IMR-90 (cell line): ENCODE measurements around the gene RYR3. TPM values are rescaled to one million over a fixed set of nuclear protein-coding genes. Genes with fewer than 3 reads are reported as not detected.

Source experiments
- ATAC-seq: fragments of 200-7000 bp; cut with Tn5 transposase; 2 replicates; pipeline ENCODE4 v1.9.1; 2020; ENCODE audit warnings: low read depth, mild to moderate bottlenecking, moderate library complexity
- BruUV-seq: library from RNA; stranded (reverse); fragments of 400-500 nt; replicated peaks from 2 replicates; lab custom pipeline; 2021; lab: Mats Ljungman, UMichigan
- CTCF ChIA-PET: fragments of 300-600 bp; formaldehyde crosslinking; extraction: SDS; loops from one replicate; lab custom pipeline; 2021; ENCODE audit warnings: antibody characterized with exemption; lab: Yijun Ruan, JAX
- POLR2A ChIA-PET: fragments of 300-600 bp; sonication (Branson Sonifier 250); formaldehyde crosslinking; loops from one replicate; lab custom pipeline; 2022; ENCODE audit warnings: antibody characterized with exemption; ENCODE audit not compliant: unreplicated experiment; lab: Charles Lee
- DNase-seq: peaks from one replicate; pipeline ENCODE4 v3.0.0; 2013
- H2AFZ ChIP-seq: replicated peaks from 2 replicates; pipeline ENCODE3; 2013; ENCODE audit warnings: low read length, mild to moderate bottlenecking; ENCODE audit not compliant: poor library complexity
- H2AK5ac ChIP-seq: 2 replicates; pipeline ENCODE4 v1.6.1; 2013; ENCODE audit warnings: low read depth, low read length, inconsistent platforms
- H2AK9ac ChIP-seq: replicated peaks from 2 replicates; pipeline ENCODE3; 2013; ENCODE audit warnings: mild to moderate bottlenecking, low read depth, low read length, moderate library complexity; ENCODE audit not compliant: poor library complexity
- H2BK120ac ChIP-seq: 2 replicates; pipeline ENCODE4 v1.6.1; 2013; ENCODE audit warnings: low read depth, low read length, inconsistent platforms
- H2BK15ac ChIP-seq: 3 replicates; pipeline ENCODE4 v1.6.1; 2013; ENCODE audit warnings: low read depth, low read length, inconsistent platforms
- H2BK20ac ChIP-seq: 2 replicates; pipeline ENCODE4 v1.6.1; 2013; ENCODE audit warnings: low read depth, mild to moderate bottlenecking, inconsistent platforms, low read length, moderate library complexity
- H2BK5ac ChIP-seq: 2 replicates; pipeline ENCODE4 v1.6.1; 2013; ENCODE audit warnings: mild to moderate bottlenecking, low read depth, low read length, inconsistent platforms; ENCODE audit not compliant: poor library complexity, severe bottlenecking
- H3K14ac ChIP-seq: replicated peaks from 2 replicates; pipeline ENCODE4 v1.6.1; 2013; ENCODE audit warnings: low read depth, low read length, inconsistent platforms
- H3K18ac ChIP-seq: 2 replicates; pipeline ENCODE4 v1.6.1; 2013; ENCODE audit warnings: low read depth, low read length, control low read depth
- H3K23ac ChIP-seq: 2 replicates; pipeline ENCODE4 v1.6.1; 2013; ENCODE audit warnings: low read depth, low read length, inconsistent platforms
- H3K27ac ChIP-seq: 2 replicates; pipeline ENCODE4 v1.5.1; 2013; ENCODE audit warnings: mild to moderate bottlenecking, control low read depth, low read length; ENCODE audit not compliant: insufficient read depth
- H3K27me3 ChIP-seq: 2 replicates; pipeline ENCODE4 v1.6.1; 2013; ENCODE audit warnings: low read length; ENCODE audit not compliant: control insufficient read depth, insufficient read depth
- H3K36me3 ChIP-seq: 2 replicates; pipeline ENCODE4 v1.6.1; 2013; ENCODE audit warnings: low read length, mixed read lengths; ENCODE audit not compliant: control insufficient read depth, insufficient read depth
- H3K4ac ChIP-seq: 2 replicates; pipeline ENCODE4 v1.6.1; 2013; ENCODE audit warnings: low read depth, low read length, inconsistent platforms
- H3K4me1 ChIP-seq: 2 replicates; pipeline ENCODE4 v1.6.1; 2013; ENCODE audit warnings: low read length, mixed read lengths; ENCODE audit not compliant: control insufficient read depth, insufficient read depth
- H3K4me2 ChIP-seq: 2 replicates; pipeline ENCODE4 v1.6.1; 2013; ENCODE audit warnings: low read depth, mild to moderate bottlenecking, control low read depth, low read length, moderate library complexity
- H3K4me3 ChIP-seq: 2 replicates; pipeline ENCODE4 v1.5.1; 2013; ENCODE audit warnings: low read depth, mild to moderate bottlenecking, control low read depth, low read length, moderate library complexity; ENCODE audit not compliant: insufficient read depth
- H3K56ac ChIP-seq: 2 replicates; pipeline ENCODE4 v1.6.1; 2013; ENCODE audit warnings: low read length, inconsistent platforms; ENCODE audit not compliant: insufficient read depth; ENCODE audit errors: extremely low read depth
- H3K79me1 ChIP-seq, 2 experiments: 2 replicates each; pipeline ENCODE4 v1.6.1; 2013; ENCODE audit warnings: low read length in 2 of 2, inconsistent platforms in 1 of 2, low read depth in 1 of 2
- H3K9ac ChIP-seq: 2 replicates; pipeline ENCODE4 v1.6.1; 2013; ENCODE audit warnings: low read depth, low read length, control low read depth
- H3K9me1 ChIP-seq: 2 replicates; pipeline ENCODE4 v1.6.1; 2013; ENCODE audit warnings: low read length, inconsistent platforms; ENCODE audit not compliant: insufficient read depth
- H3K9me3 ChIP-seq: 2 replicates; pipeline ENCODE4 v1.6.1; 2013; ENCODE audit warnings: low read length; ENCODE audit not compliant: control insufficient read depth, insufficient read depth
- H4K20me1 ChIP-seq: 2 replicates; pipeline ENCODE4 v1.6.1; 2013; ENCODE audit warnings: low read length, inconsistent platforms; ENCODE audit not compliant: insufficient read depth
- H4K5ac ChIP-seq: 2 replicates; pipeline ENCODE4 v1.6.1; 2013; ENCODE audit warnings: mild to moderate bottlenecking, low read depth, low read length, control low read depth
- H4K8ac ChIP-seq, 2 experiments: 2 replicates each; pipeline ENCODE4 v1.6.1; 2013; ENCODE audit warnings: low read depth in 2 of 2, low read length in 2 of 2, control low read depth in 1 of 2, inconsistent platforms in 1 of 2
- H4K91ac ChIP-seq: 2 replicates; pipeline ENCODE4 v1.6.1; 2013; ENCODE audit warnings: low read depth, low read length, inconsistent platforms; ENCODE audit not compliant: insufficient read depth
- BHLHE40 ChIP-seq: fragments of 150-350 bp; IDR thresholded peaks from 2 replicates; pipeline ENCODE4 v1.6.1; 2016; ENCODE audit warnings: mild to moderate bottlenecking, low read depth, low read length
- CEBPB ChIP-seq: IDR thresholded peaks from 2 replicates; pipeline ENCODE4 v1.6.1; 2012; ENCODE audit warnings: low read depth, low read length, improper control_type of control experiment
- MAFK ChIP-seq: IDR thresholded peaks from 2 replicates; pipeline ENCODE4 v1.6.1; 2012; ENCODE audit warnings: low read depth, low read length, improper control_type of control experiment
- MAZ ChIP-seq: IDR thresholded peaks from 2 replicates; pipeline ENCODE4 v1.6.1; 2012; ENCODE audit warnings: low read depth, mild to moderate bottlenecking, low read length, improper control_type of control experiment, moderate library complexity, borderline replicate concordance
- MXI1 ChIP-seq: IDR thresholded peaks from 2 replicates; pipeline ENCODE4 v1.6.1; 2012; ENCODE audit warnings: low read depth, mild to moderate bottlenecking, low read length, moderate library complexity, borderline replicate concordance
- NFE2L2 ChIP-seq: fragments of 150-350 bp; IDR thresholded peaks from 2 replicates; pipeline ENCODE4 v1.6.1; 2016; ENCODE audit warnings: low read depth, mild to moderate bottlenecking, low read length
- POLR2A ChIP-seq: IDR thresholded peaks from 2 replicates; pipeline ENCODE4 v1.6.1; 2012; ENCODE audit warnings: mild to moderate bottlenecking, low read depth, low read length
- RAD21 ChIP-seq: IDR thresholded peaks from 2 replicates; pipeline ENCODE4 v1.6.1; 2012; ENCODE audit warnings: low read length, improper control_type of control experiment
- RCOR1 ChIP-seq: IDR thresholded peaks from 2 replicates; pipeline ENCODE4 v1.6.1; 2012; ENCODE audit warnings: mild to moderate bottlenecking, low read length, improper control_type of control experiment; ENCODE audit not compliant: insufficient replicate concordance
- SMC3 ChIP-seq: fragments of 150-350 bp; IDR thresholded peaks from 2 replicates; pipeline ENCODE4 v1.6.1; 2016; ENCODE audit warnings: low read depth, mild to moderate bottlenecking, antibody characterized with exemption, low read length, moderate library complexity
- WGBS, 2 experiments: methylation state at CpG; one replicate each; pipeline versions ENCODE4 v1.1.5 to v1.1.7; 2013; ENCODE audit warnings: missing lambda C conversion rate in 2 of 2; ENCODE audit not compliant: insufficient read length in 1 of 2; ENCODE audit errors: extremely low coverage in 2 of 2; 5-methylcytosine and 5-hydroxymethylcytosine counted together
- dilution Hi-C: fragments of 300-500 bp; cut with HindIII; formaldehyde crosslinking; loops from one replicate; pipeline ENCODE4 v1.14.3; 2018; ENCODE audit warnings: low sequenced_read_pairs; ENCODE audit not compliant: unreplicated experiment
- in situ Hi-C: fragments of 300-500 bp; cut with MboI; formaldehyde crosslinking; loops from 3 replicates; pipeline ENCODE4 v1.14.3; 2019; ENCODE audit warnings: low sequenced_read_pairs, inconsistent platforms, mixed read lengths
- intact Hi-C: fragments of 100-400 bp; cut with micrococcal nuclease; formaldehyde crosslinking; loops from 2 replicates; pipeline ENCODE4 v1.10.0; 2022
- polyA plus RNA-seq, 3 experiments: library from polyadenylated mRNA; depleted of rRNA; stranded (reverse); fragments of >200 nt; gene quantifications; 2 replicates each; pipeline ENCODE4 v1.2.3, GENCODE V29; 2012; ENCODE audit warnings: low replicate concordance in 1 of 3
- total RNA-seq: library from RNA; depleted of rRNA; stranded (reverse); fragments of >200 nt; gene quantifications from 2 replicates; pipeline ENCODE4 v1.2.3, GENCODE V29; 2012
- TF ChIP-seq, protein P1 (sequence below): conservative IDR thresholded peaks from 2 replicates; pipeline ENCODE4 v1.5.1; 2012; ENCODE audit warnings: mild to moderate bottlenecking, low read depth, low read length, improper control_type of control experiment
- TF ChIP-seq, protein P2 (sequence below): fragments of 150-350 bp; IDR thresholded peaks from 2 replicates; pipeline ENCODE4 v1.6.1; 2016; ENCODE audit warnings: low read depth, mild to moderate bottlenecking, low read length, moderate library complexity, borderline replicate concordance

Gene RYR3
- total and polyA plus RNA-seq, 2 of the 4 experiments (the other 2 are of a cell fraction) = 0.18 TPM; not detected in 1

DNA sequence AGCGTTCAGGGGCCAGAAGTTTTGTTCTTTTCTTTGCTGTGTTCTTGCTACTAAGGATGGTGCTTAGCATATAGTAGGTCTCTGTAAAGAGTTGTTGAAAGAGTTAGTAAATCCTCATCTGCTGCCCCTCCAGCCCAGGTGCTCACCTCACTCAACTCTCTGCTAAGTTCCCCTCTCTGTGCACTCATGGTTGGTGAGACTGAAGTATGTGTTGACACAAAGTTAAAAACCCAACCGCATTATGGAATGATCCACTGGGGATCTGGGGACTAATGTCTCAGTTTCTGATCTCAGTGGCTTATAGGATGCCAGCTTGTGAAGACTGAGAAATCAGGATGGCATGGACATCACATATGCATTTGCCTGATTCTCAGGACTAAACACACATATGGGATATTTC is 13.8 kb downstream of the RYR3 start:
- Histone ChIP-seq H3K23ac (no peak overlapping the region), H2BK20ac (no peak overlapping the region), H3K18ac (no peak overlapping the region), H3K14ac (no peak overlapping the region), H4K20me1 (no peaks in the 10 kb centered on the region), H3K27ac (no peak overlapping the region), H2AK9ac (no peak overlapping the region), H4K5ac (no peak overlapping the region), H3K9me3 (no peaks in the 10 kb centered on the region), H3K9ac (no peak overlapping the region), H3K4me2 (no peak overlapping the region), H4K91ac (no peak overlapping the region), H4K8ac (no peak overlapping the region), H2AK5ac (no peak overlapping the region), H3K4ac (no peak overlapping the region), H3K9me1 (no peaks in the 10 kb centered on the region), H3K27me3 (0 out of 2 replicates have a peak, but pooled peaks cover 3% of the 10 kb centered on the region), H2BK15ac (no peak overlapping the region), H3K36me3 (no peaks in the 10 kb centered on the region), H2AFZ (no peak overlapping the region), H2BK120ac (no peak overlapping the region), H3K79me1 (no peaks in the 10 kb centered on the region), H3K4me1 (no peaks in the 10 kb centered on the region), H2BK5ac (no peak overlapping the region), H3K4me3 (no peak overlapping the region), H3K56ac (no peak overlapping the region)
- WGBS, 2 experiments = no CpG with 5 or more reads among the region's 2 CpGs
- intact Hi-C loops = no loop called here
- TF ChIP-seq, protein P1, sequence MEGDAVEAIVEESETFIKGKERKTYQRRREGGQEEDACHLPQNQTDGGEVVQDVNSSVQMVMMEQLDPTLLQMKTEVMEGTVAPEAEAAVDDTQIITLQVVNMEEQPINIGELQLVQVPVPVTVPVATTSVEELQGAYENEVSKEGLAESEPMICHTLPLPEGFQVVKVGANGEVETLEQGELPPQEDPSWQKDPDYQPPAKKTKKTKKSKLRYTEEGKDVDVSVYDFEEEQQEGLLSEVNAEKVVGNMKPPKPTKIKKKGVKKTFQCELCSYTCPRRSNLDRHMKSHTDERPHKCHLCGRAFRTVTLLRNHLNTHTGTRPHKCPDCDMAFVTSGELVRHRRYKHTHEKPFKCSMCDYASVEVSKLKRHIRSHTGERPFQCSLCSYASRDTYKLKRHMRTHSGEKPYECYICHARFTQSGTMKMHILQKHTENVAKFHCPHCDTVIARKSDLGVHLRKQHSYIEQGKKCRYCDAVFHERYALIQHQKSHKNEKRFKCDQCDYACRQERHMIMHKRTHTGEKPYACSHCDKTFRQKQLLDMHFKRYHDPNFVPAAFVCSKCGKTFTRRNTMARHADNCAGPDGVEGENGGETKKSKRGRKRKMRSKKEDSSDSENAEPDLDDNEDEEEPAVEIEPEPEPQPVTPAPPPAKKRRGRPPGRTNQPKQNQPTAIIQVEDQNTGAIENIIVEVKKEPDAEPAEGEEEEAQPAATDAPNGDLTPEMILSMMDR = no peak
- no peak for TF ChIP-seq MAFK
- no peak for TF ChIP-seq POLR2A
- TF ChIP-seq BHLHE40 = no peak
- no peak for TF ChIP-seq MAZ
- TF ChIP-seq RAD21 = no peak
- no peak for TF ChIP-seq CEBPB
- no peak for TF ChIP-seq NFE2L2
- TF ChIP-seq RCOR1 = no peak
- no peak for TF ChIP-seq MXI1
- TF ChIP-seq SMC3 = no peak
- TF ChIP-seq, protein P2, sequence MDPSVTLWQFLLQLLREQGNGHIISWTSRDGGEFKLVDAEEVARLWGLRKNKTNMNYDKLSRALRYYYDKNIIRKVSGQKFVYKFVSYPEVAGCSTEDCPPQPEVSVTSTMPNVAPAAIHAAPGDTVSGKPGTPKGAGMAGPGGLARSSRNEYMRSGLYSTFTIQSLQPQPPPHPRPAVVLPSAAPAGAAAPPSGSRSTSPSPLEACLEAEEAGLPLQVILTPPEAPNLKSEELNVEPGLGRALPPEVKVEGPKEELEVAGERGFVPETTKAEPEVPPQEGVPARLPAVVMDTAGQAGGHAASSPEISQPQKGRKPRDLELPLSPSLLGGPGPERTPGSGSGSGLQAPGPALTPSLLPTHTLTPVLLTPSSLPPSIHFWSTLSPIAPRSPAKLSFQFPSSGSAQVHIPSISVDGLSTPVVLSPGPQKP = no peak
- DNase-seq (no peak), ATAC-seq (no peak)
- POLR2A ChIA-PET = no interaction called here
- dilution Hi-C loops = no loop called here
- in situ Hi-C loops = no loop called here
- CTCF ChIA-PET = no interaction called here
- no TSS peak for BruUV-seq
